ENCODE results near the gene ISG20.

Gene ISG20

GRCh38 chr15:88693191-88693590, 54.4 kb downstream of the ISG20 start:
- DNase-seq, result no peak

GRCh38 chr15:88695101-88695500, 56.3 kb downstream of the ISG20 start:
- DNase-seq, result no peak

GRCh38 chr15:88695691-88696251, 57.0 kb downstream of the ISG20 start:
- no peak for DNase-seq

- no peak for DNase-seq
Measured at GRCh38 chr15:88696254-88696653, 57.4 kb downstream of the ISG20 start.

GRCh38 chr15:88697276-88697675, 58.5 kb downstream of the ISG20 start:
- no peak for DNase-seq

- no peak for DNase-seq
Measured at GRCh38 chr15:88699861-88700260, 61.0 kb downstream of the ISG20 start.

GRCh38 chr15:88700716-88701115, 61.9 kb downstream of the ISG20 start:
- DNase-seq, result no peak

- DNase-seq, result no peak
Measured at GRCh38 chr15:88701561-88702095, 62.8 kb downstream of the ISG20 start.

- DNase-seq, result no peak
Measured at GRCh38 chr15:88702983-88703382, 64.2 kb downstream of the ISG20 start.

GRCh38 chr15:88703533-88703932, 64.7 kb downstream of the ISG20 start:
- DNase-seq, result no peak

- DNase-seq, result peak; percentile 67
Measured at GRCh38 chr15:88704791-88705768, 66.3 kb downstream of the ISG20 start.

- no peak for DNase-seq
Measured at GRCh38 chr15:88705769-88706165, 67.0 kb downstream of the ISG20 start.
